ENCODE data around the gene TMEM123. TPM values are rescaled to one million over a fixed set of nuclear protein-coding genes. Genes with fewer than 3 reads are reported as not detected.

The TMEM123 gene
- total RNA-seq, 3 donors from 2014 or later (not counting 1 experiment from before 2014, with no cell fraction given): 100 to 126 (median 118) TPM

- H3K27ac Mint-ChIP-seq: peak overlapping the region; percentile 41 to 78
Observed at GRCh38 chr11:102448869-102449224, 3.7 kb downstream of the TMEM123 start.

GRCh38 chr11:102447941-102448868, 4.4 kb downstream of the TMEM123 start:
- Mint-ChIP-seq H3K27ac (peak overlapping the region; percentile 78 to 84), H3K27me3 (ENCODE audit: low read depth in 2 of 2) (peaks cover 6 to 7% of the 10 kb centered on the region in 2 donors), H3K9me3 (no peaks in the 10 kb centered on the region), H3K36me3 (peaks cover 12% of the 10 kb centered on the region), H3K4me3 (peak overlapping the region; percentile 62), H3K4me1 (peaks cover 79 to 82% of the 10 kb centered on the region in 2 donors)
- 96% methylated on average over 2 of the region's 2 CpGs for WGBS (ENCODE audit: insufficient coverage)
- no peak for ATAC-seq
- Histone ChIP-seq H3K27me3 (ENCODE audit: control insufficient read depth, insufficient read depth, low read length) (no peaks in the 10 kb centered on the region), H3K4me3 (ENCODE audit: low read length) (no peak overlapping the region), H3K4me1 (ENCODE audit: control insufficient read depth, insufficient read depth, low read length) (peaks cover 15% of the 10 kb centered on the region), H3K36me3 (ENCODE audit: control insufficient read depth, insufficient read depth, low read length) (peaks cover 12% of the 10 kb centered on the region), H3K27ac (ENCODE audit: low read length) (peak overlapping the region; percentile 10), H3K9me3 (ENCODE audit: control insufficient read depth, insufficient read depth, low read length) (no peaks in the 10 kb centered on the region)
- no peak for DNase-seq
- intact Hi-C loops (cut with micrococcal nuclease): loop anchor here (1.0 kb wide), 1 partner anchor 131 kb away; the partner anchor contains the start of gene BIRC3
- no peak for TF ChIP-seq CTCF (IDR thresholded peaks at IDR 0.05)

More at GRCh38 chr11:102448869-102449224, 3.7 kb downstream of the TMEM123 start:
- peak in 1 of 2 donors; percentile 37 for DNase-seq
- Histone ChIP-seq H3K4me3 (ENCODE audit: low read length) (no peak overlapping the region), H3K36me3 (ENCODE audit: control insufficient read depth, insufficient read depth, low read length) (peaks cover 12% of the 10 kb centered on the region), H3K9me3 (ENCODE audit: control insufficient read depth, insufficient read depth, low read length) (no peaks in the 10 kb centered on the region), H3K4me1 (ENCODE audit: control insufficient read depth, insufficient read depth, low read length) (peaks cover 19% of the 10 kb centered on the region), H3K27ac (ENCODE audit: low read length) (no peak overlapping the region), H3K27me3 (ENCODE audit: control insufficient read depth, insufficient read depth, low read length) (no peaks in the 10 kb centered on the region)
- H3K9me3 Mint-ChIP-seq: no peaks in the 10 kb centered on the region
- no peak for ATAC-seq
- H3K36me3 Mint-ChIP-seq: peaks cover 12% of the 10 kb centered on the region
- 30% methylated on average over 2 of the region's 2 CpGs for WGBS (ENCODE audit: insufficient coverage)
- H3K4me3 Mint-ChIP-seq: peak overlapping the region; percentile 31
- TF ChIP-seq CTCF (IDR thresholded peaks at IDR 0.05): no peak
- H3K4me1 Mint-ChIP-seq: peaks cover 73 to 79% of the 10 kb centered on the region in 2 donors
- peaks cover 6 to 7% of the 10 kb centered on the region in 2 donors for H3K27me3 Mint-ChIP-seq (ENCODE audit: low read depth in 2 of 2)
- intact Hi-C loops (cut with micrococcal nuclease): no loop called here

DNA sequence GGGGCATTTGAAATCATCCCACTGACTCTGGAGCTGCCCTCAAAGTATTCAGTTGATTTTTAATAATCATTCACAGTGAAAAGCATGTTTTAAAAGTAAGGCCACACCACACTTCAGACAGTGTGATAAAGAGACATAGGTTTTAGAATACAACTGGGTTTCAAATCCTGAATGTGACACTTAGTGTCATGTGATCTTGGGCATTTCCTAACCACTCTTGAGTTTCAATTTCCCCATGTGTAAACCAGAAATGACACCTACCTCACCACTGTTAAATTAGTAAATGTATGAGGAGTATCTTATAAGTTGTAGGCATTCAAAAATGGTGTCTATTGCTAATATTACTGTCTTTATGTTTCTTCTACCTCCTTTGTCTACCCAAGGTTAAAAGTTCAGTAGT, 5.4 kb downstream of the TMEM123 start:
- Mint-ChIP-seq H3K27me3 (ENCODE audit: low read depth in 2 of 2) (peaks cover 6 to 7% of the 10 kb centered on the region in 2 donors), H3K4me3 (peak overlapping the region; percentile 62), H3K27ac (peak overlapping the region; percentile 78 to 84), H3K9me3 (no peaks in the 10 kb centered on the region), H3K4me1 (peaks cover 87 to 89% of the 10 kb centered on the region in 2 donors), H3K36me3 (peaks cover 12% of the 10 kb centered on the region)
- H3K4me3 ChIP-seq (ENCODE audit: low read length): no peak overlapping the region
- ATAC-seq (peak; percentile 66 to 83 (median 77)), DNase-seq (peak in 1 of 2 donors; percentile 79)
- intact Hi-C loops (cut with micrococcal nuclease): loop anchor here (1.0 kb wide), 1 partner anchor 130 kb away; the partner anchor contains the start of gene BIRC3
- H3K27ac ChIP-seq (ENCODE audit: low read length): peak overlapping the region; percentile 10
- H3K9me3 ChIP-seq (ENCODE audit: control insufficient read depth, insufficient read depth, low read length): no peaks in the 10 kb centered on the region
- H3K4me1 ChIP-seq (ENCODE audit: control insufficient read depth, insufficient read depth, low read length): peaks cover 11% of the 10 kb centered on the region
- peaks cover 12% of the 10 kb centered on the region for H3K36me3 ChIP-seq (ENCODE audit: control insufficient read depth, insufficient read depth, low read length)
- TF ChIP-seq CTCF (IDR thresholded peaks at IDR 0.05): no peak
- H3K27me3 ChIP-seq (ENCODE audit: control insufficient read depth, insufficient read depth, low read length): no peaks in the 10 kb centered on the region

Data from natural killer cell (primary cell).